Upper lobe of left lung (tissue), 6 donors: ENCODE results near the gene EYS. TPM values are rescaled to one million over a fixed set of nuclear protein-coding genes. Genes with fewer than 3 reads are reported as not detected.

Source experiments
- ATAC-seq, 2 donors: fragments of 200-7000 bp; cut with Tn5 transposase; one replicate each; pipeline ENCODE4 v1.9.1; 2022; ENCODE audit warnings: mild to moderate bottlenecking in 2 of 2, moderate library complexity in 2 of 2; ENCODE audit not compliant: low FRiP score in 2 of 2
- DNase-seq, 2 donors: peaks; one replicate each; pipeline ENCODE4 v3.0.0-alpha.2; 2019 to 2020
- H3K27ac ChIP-seq, 4 donors: fragments of 200-600 bp; sonication (generic); one replicate each; pipeline ENCODE4 v1.5.1; 2016 to 2019
- H3K27me3 ChIP-seq, 4 donors: fragments of 200-600 bp; sonication (generic); one replicate each; pipeline ENCODE4 v1.5.1; 2017 to 2019
- H3K36me3 ChIP-seq, 4 donors: fragments of 200-600 bp; sonication (generic); one replicate each; pipeline ENCODE4 v1.5.1; 2016 to 2019
- H3K4me1 ChIP-seq, 4 donors: fragments of 200-600 bp; sonication (generic); one replicate each; pipeline ENCODE4 v1.5.1; 2018 to 2019
- H3K4me3 ChIP-seq, 4 donors: fragments of 200-600 bp; sonication (generic); one replicate each; pipeline ENCODE4 v1.5.1; 2017 to 2019; ENCODE audit warnings: mild to moderate bottlenecking in 2 of 4, moderate library complexity in 1 of 4
- H3K9me3 ChIP-seq, 4 donors: fragments of 200-600 bp; sonication (generic); one replicate each; pipeline ENCODE4 v1.5.1; 2018 to 2019
- CTCF ChIP-seq, 6 experiments: fragments of 450-650 bp in 4 of 6; fragments of 200-600 bp in 2 of 6; sonication (generic) in 2 of 6; IDR thresholded peaks; one replicate each; pipeline ENCODE4 v1.5.1; 2016 to 2019; ENCODE audit warnings: antibody characterized with exemption in 6 of 6
- EP300 ChIP-seq, 4 donors: sonication (generic); formaldehyde crosslinking; IDR thresholded peaks; one replicate each; pipeline ENCODE4 v1.5.1; 2017; ENCODE audit warnings: antibody characterized with exemption in 4 of 4, control low read depth in 2 of 4
- POLR2A ChIP-seq, 4 donors: fragments of 450-650 bp; IDR thresholded peaks; one replicate each; pipeline ENCODE4 v1.5.1; 2016 to 2017; ENCODE audit warnings: antibody characterized with exemption in 4 of 4, mild to moderate bottlenecking in 2 of 4
- POLR2AphosphoS5 ChIP-seq, 2 donors: sonication (generic); formaldehyde crosslinking; IDR thresholded peaks; one replicate each; pipeline ENCODE4 v1.5.1; 2017; ENCODE audit warnings: antibody characterized with exemption in 2 of 2
- WGBS, 2 donors: methylation state at CpG; one replicate each; pipeline ENCODE4 v1.1.5; 2017 to 2018; 5-methylcytosine and 5-hydroxymethylcytosine counted together
- total RNA-seq, 6 donors: library from RNA; depleted of rRNA in 4 of 6; stranded (reverse); fragments of >200 nt in 4 of 6; gene quantifications; one replicate each; pipeline versions ENCODE4 v1.1.0 to v1.2.1, GENCODE V29; 2016 to 2021
- donor health status: DM: no; HTN: no; CAD: no; lungs with moderate emphysema.
- donor health status: DM: no; HTN: yes; CAD: no; lungs with severe emphysema.

EYS gene
- total RNA-seq, 6 donors from 2014 or later: under 0.01 to 0.46 (median 0.28) TPM; not detected in 2

- no peaks in the 10 kb centered on the region for H3K27me3 ChIP-seq
- no peaks in the 10 kb centered on the region for H3K4me1 ChIP-seq
- no peaks in the 10 kb centered on the region for H3K36me3 ChIP-seq
- no peaks in the 10 kb centered on the region for H3K9me3 ChIP-seq
- no peak for ATAC-seq
- TF ChIP-seq CTCF (IDR thresholded peaks at IDR 0.05) (no peak), POLR2A (IDR thresholded peaks at IDR 0.05) (no peak), EP300 (IDR thresholded peaks at IDR 0.05) (no peak), POLR2AphosphoS5 (IDR thresholded peaks at IDR 0.05) (no peak)
- WGBS, 2 donors: 86 to 96% methylated on average over 1 of the region's 1 CpG
- H3K27ac ChIP-seq: no peak overlapping the region
- no peak for DNase-seq
- H3K4me3 ChIP-seq: no peak overlapping the region
Measured at GRCh38 chr6:65253041-65253440, 454.0 kb downstream of the EYS start.

GRCh38 chr6:65248101-65248610, 458.9 kb downstream of the EYS start:
- no peaks in the 10 kb centered on the region for H3K27me3 ChIP-seq
- no peaks in the 10 kb centered on the region for H3K36me3 ChIP-seq
- DNase-seq: no peak
- no peak for TF ChIP-seq CTCF (IDR thresholded peaks at IDR 0.05)
- H3K9me3 ChIP-seq: no peaks in the 10 kb centered on the region
- H3K27ac ChIP-seq: no peak overlapping the region
- no peak overlapping the region for H3K4me3 ChIP-seq
- ATAC-seq: no peak
- no peaks in the 10 kb centered on the region for H3K4me1 ChIP-seq

- TF ChIP-seq POLR2AphosphoS5 (IDR thresholded peaks at IDR 0.05) (no peak), EP300 (IDR thresholded peaks at IDR 0.05) (no peak), CTCF (IDR thresholded peaks at IDR 0.05) (no peak), POLR2A (IDR thresholded peaks at IDR 0.05) (no peak)
- Histone ChIP-seq H3K4me3 (no peak overlapping the region), H3K4me1 (no peaks in the 10 kb centered on the region), H3K27me3 (no peaks in the 10 kb centered on the region), H3K9me3 (no peaks in the 10 kb centered on the region), H3K36me3 (no peaks in the 10 kb centered on the region), H3K27ac (no peak overlapping the region)
- 85 to 89% methylated on average over 1 of the region's 1 CpG for WGBS, 2 donors
- ATAC-seq: no peak
- no peak for DNase-seq
Measured at GRCh38 chr6:65231616-65232015, 475.4 kb downstream of the EYS start.

GRCh38 chr6:65229825-65230224, 477.2 kb downstream of the EYS start:
- no peak overlapping the region for H3K27ac ChIP-seq
- no peaks in the 10 kb centered on the region for H3K4me1 ChIP-seq
- H3K27me3 ChIP-seq: no peaks in the 10 kb centered on the region
- H3K9me3 ChIP-seq: no peaks in the 10 kb centered on the region
- H3K4me3 ChIP-seq: no peak overlapping the region
- TF ChIP-seq EP300 (IDR thresholded peaks at IDR 0.05) (no peak), POLR2A (IDR thresholded peaks at IDR 0.05) (no peak)
- H3K36me3 ChIP-seq: no peaks in the 10 kb centered on the region
- WGBS, 2 donors: 4 to 8% methylated on average over 1 of the region's 1 CpG
- ATAC-seq (no peak), DNase-seq (no peak)

- TF ChIP-seq CTCF (IDR thresholded peaks at IDR 0.05): no peak
- H3K36me3 ChIP-seq: no peaks in the 10 kb centered on the region
Measured at GRCh38 chr6:65221153-65221552, 485.9 kb downstream of the EYS start.

More at GRCh38 chr6:65221153-65221552, 485.9 kb downstream of the EYS start:
- no peak overlapping the region for H3K4me3 ChIP-seq
- H3K27ac ChIP-seq: no peak overlapping the region
- DNase-seq (no peak), ATAC-seq (no peak)
- H3K4me1 ChIP-seq: no peaks in the 10 kb centered on the region
- WGBS, 2 donors: 94 to 100% methylated on average over 1 of the region's 1 CpG
- no peaks in the 10 kb centered on the region for H3K27me3 ChIP-seq
- peaks cover 0 to 8% (median 4%) of the 10 kb centered on the region in 4 donors for H3K9me3 ChIP-seq
